ENCODE measurements around the gene COL4A3. TPM values are rescaled to one million over a fixed set of nuclear protein-coding genes. Genes with fewer than 3 reads are reported as not detected.
A peak's percentile ranks its signal among the peaks of the same experiment; 100 is the strongest.
"Not testable (repeated sequence)": the region's sequence is repeated elsewhere in the genome, so short reads cannot be mapped to it uniquely, and the experiment has no call there.

The COL4A3 gene
- total RNA-seq, 4 donors from 2014 or later, result under 0.01 to 67.7 (median 10.2) TPM

GRCh38 chr2:227160164-227160563 lies 4.3 kb upstream of the COL4A3 start:
- Histone ChIP-seq H3K4me1 (peaks cover 0 to 19% (median 1%) of the 10 kb centered on the region in 4 donors), H3K9me3 (no peaks in the 10 kb centered on the region), H3K27ac (no peak overlapping the region), H3K4me3 (no peak overlapping the region), H3K27me3 (peaks cover 0 to 13% of the 10 kb centered on the region in 2 donors), H3K36me3 (no peaks in the 10 kb centered on the region)
- DNase-seq, result no peak
- no peak for TF ChIP-seq CTCF (IDR thresholded peaks at IDR 0.05)
- no peak for TF ChIP-seq POLR2A (IDR thresholded peaks at IDR 0.05)

- Histone ChIP-seq H3K36me3 (no peaks in the 10 kb centered on the region), H3K27ac (no peak overlapping the region), H3K9me3 (no peaks in the 10 kb centered on the region), H3K4me3 (no peak overlapping the region), H3K4me1 (peaks cover 0 to 19% (median 1%) of the 10 kb centered on the region in 4 donors), H3K27me3 (peaks cover 0 to 13% of the 10 kb centered on the region in 2 donors)
- no peak for TF ChIP-seq CTCF (IDR thresholded peaks at IDR 0.05)
- TF ChIP-seq POLR2A (IDR thresholded peaks at IDR 0.05), result no peak
- DNase-seq, result no peak
These were observed 2.5 kb upstream of the COL4A3 start for GRCh38 chr2:227161947-227162346.

- no peak for TF ChIP-seq POLR2A (IDR thresholded peaks at IDR 0.05)
- TF ChIP-seq CTCF (IDR thresholded peaks at IDR 0.05), result no peak
- DNase-seq, result peak in 2 of 3 donors; percentile 59 to 64
- H3K36me3 ChIP-seq, result no peaks in the 10 kb centered on the region
- peak overlapping the region; percentile 49 to 58 (median 56) for H3K4me3 ChIP-seq
- peaks cover 0 to 19% (median 1%) of the 10 kb centered on the region in 4 donors for H3K4me1 ChIP-seq
- H3K9me3 ChIP-seq, result no peaks in the 10 kb centered on the region
- peaks cover 0 to 13% of the 10 kb centered on the region in 2 donors for H3K27me3 ChIP-seq
- H3K27ac ChIP-seq, result peak overlapping the region; percentile 19 to 90 (median 61)
These were observed 883 bp upstream of the COL4A3 start for GRCh38 chr2:227163485-227163997.

GRCh38 chr2:227164763-227165291 lies 403 bp downstream of the COL4A3 start:
- TF ChIP-seq CTCF (IDR thresholded peaks at IDR 0.05) (no peak), POLR2A (IDR thresholded peaks at IDR 0.05) (no peak)
- Histone ChIP-seq H3K4me1 (peaks cover 0 to 19% (median 1%) of the 10 kb centered on the region in 4 donors), H3K27me3 (peaks cover 0 to 13% of the 10 kb centered on the region in 2 donors), H3K9me3 (no peaks in the 10 kb centered on the region), H3K4me3 (peak overlapping the region; percentile 49 to 58 (median 56)), H3K36me3 (no peaks in the 10 kb centered on the region), H3K27ac (peak overlapping the region; percentile 38 to 90 (median 61))
- peak in 2 of 3 donors; percentile 80 to 84 for DNase-seq

GRCh38 chr2:227171779-227172178 lies 7.4 kb downstream of the COL4A3 start:
- not testable (repeated sequence) for H3K4me1 ChIP-seq, DNase-seq, H3K9me3 ChIP-seq, H3K36me3 ChIP-seq, H3K4me3 ChIP-seq, H3K27me3 ChIP-seq, H3K27ac ChIP-seq

- Histone ChIP-seq H3K4me3 (no peak overlapping the region), H3K36me3 (no peaks in the 10 kb centered on the region), H3K27me3 (no peaks in the 10 kb centered on the region), H3K4me1 (no peaks in the 10 kb centered on the region), H3K27ac (no peak overlapping the region), H3K9me3 (no peaks in the 10 kb centered on the region)
- no peak for DNase-seq
- TF ChIP-seq POLR2A (IDR thresholded peaks at IDR 0.05) (no peak), CTCF (IDR thresholded peaks at IDR 0.05) (no peak)
These were observed 13.3 kb downstream of the COL4A3 start for GRCh38 chr2:227177592-227178336.

Data from Peyer's patch (tissue), 4 donors.